ENCODE data around the gene DHX38.

GRCh38 chr16:72120026-72120425, 26.4 kb downstream of the DHX38 start:
- TF ChIP-seq POLR2AphosphoS5 (IDR thresholded peaks at IDR 0.05; ENCODE audit: low read depth, low read length) (no peak), REST (IDR thresholded peaks at IDR 0.05; ENCODE audit: insufficient read depth in 1 of 2, low read depth in 2 of 2, low read length in 2 of 2) (no peak), TAF1 (IDR thresholded peaks at IDR 0.05; ENCODE audit: borderline replicate concordance, insufficient read depth, low read length) (no peak), SIN3A (IDR thresholded peaks at IDR 0.05; ENCODE audit: borderline replicate concordance, insufficient read depth, low read length) (no peak), FOXP2 (optimal IDR thresholded peaks at IDR 0.05; ENCODE audit: borderline replicate concordance, extremely low read depth, extremely low read length, insufficient read depth) (no peak)

All from PFSK-1 (cell line).